GM12801 (cell line): Measurements from ENCODE around the gene FOXP1.

ENCODE experiments used
- CTCF ChIP-seq: IDR thresholded peaks from one replicate; pipeline ENCODE4 v1.5.1; 2011; ENCODE audit warnings: control low read depth; ENCODE audit not compliant: insufficient read length; ENCODE audit errors: extremely low read depth

FOXP1 gene

GRCh38 chr3:71245971-71246880 is 337.3 kb downstream of the FOXP1 start:
- no peak for TF ChIP-seq CTCF

GRCh38 chr3:71244826-71245488 is 338.6 kb downstream of the FOXP1 start:
- TF ChIP-seq CTCF, result no peak

GRCh38 chr3:71244153-71244825 is 339.2 kb downstream of the FOXP1 start:
- no peak for TF ChIP-seq CTCF

- TF ChIP-seq CTCF, result no peak
Measured at GRCh38 chr3:71243229-71243628, 340.3 kb downstream of the FOXP1 start.

- TF ChIP-seq CTCF, result no peak
Measured at GRCh38 chr3:71241981-71242560, 341.5 kb downstream of the FOXP1 start.

GRCh38 chr3:71241246-71241901 is 342.2 kb downstream of the FOXP1 start:
- no peak for TF ChIP-seq CTCF
